SU-DHL-6 (cell line): ENCODE measurements around the gene ATRN.

ENCODE experiments used
- H2AFZ ChIP-seq: fragments of 200-600 bp; sonication (generic); 2 replicates; pipeline ENCODE4 v1.6.1; 2014; ENCODE audit warnings: low read depth, mild to moderate bottlenecking, moderate library complexity, mixed read lengths, antibody characterized with exemption, low read length; ENCODE audit not compliant: severe bottlenecking
- H3F3A ChIP-seq: fragments of 200-600 bp; shearing (Covaris generic); 2 replicates; pipeline ENCODE4 v1.6.0; 2016; ENCODE audit warnings: antibody characterized with exemption, mild to moderate bottlenecking; ENCODE audit not compliant: insufficient read depth
- H3K27ac ChIP-seq: fragments of 200-600 bp; sonication (generic); 2 replicates; pipeline ENCODE4 v1.5.1; 2016; ENCODE audit warnings: low read depth, mild to moderate bottlenecking, low read length, moderate library complexity, mixed read lengths
- H3K27me3 ChIP-seq: fragments of 200-600 bp; sonication (generic), shearing (Covaris generic); 2 replicates; pipeline ENCODE4 v1.6.0; 2014; ENCODE audit warnings: mild to moderate bottlenecking, low read length
- H3K36me3 ChIP-seq: fragments of 200-600 bp; sonication (generic); 2 replicates; pipeline ENCODE4 v1.6.1; 2014; ENCODE audit warnings: mild to moderate bottlenecking, low read length, mixed read lengths
- H3K4me2 ChIP-seq: fragments of 300-600, 200-600 bp; shearing (Covaris generic), sonication (generic); 2 replicates; pipeline ENCODE4 v1.6.0; 2014; ENCODE audit warnings: low read length, low read depth, mild to moderate bottlenecking; ENCODE audit not compliant: poor library complexity, severe bottlenecking
- H3K4me3 ChIP-seq: fragments of 200-600 bp; sonication (generic); 2 replicates; pipeline ENCODE4 v1.5.1; 2014; ENCODE audit warnings: antibody characterized with exemption, low read length, mild to moderate bottlenecking, mixed read lengths; ENCODE audit not compliant: insufficient read depth, poor library complexity, severe bottlenecking
- H3K79me2 ChIP-seq: fragments of 200-600 bp; sonication (generic); 2 replicates; pipeline ENCODE4 v1.6.1; 2014; ENCODE audit warnings: mild to moderate bottlenecking, low read length, moderate library complexity; ENCODE audit not compliant: insufficient read depth
- H3K9ac ChIP-seq: fragments of 200-600 bp; sonication (generic); 2 replicates; pipeline ENCODE4 v1.7.0; 2014; ENCODE audit warnings: mild to moderate bottlenecking, low read length
- H3K9me2 ChIP-seq: fragments of 200-600 bp; sonication (generic); replicated peaks from 2 replicates; pipeline ENCODE4 v1.6.1; 2014; ENCODE audit warnings: low read length; ENCODE audit not compliant: insufficient read depth
- H3K9me3 ChIP-seq: fragments of 200-600 bp; sonication (generic); 2 replicates; pipeline ENCODE4 v1.6.1; 2014; ENCODE audit warnings: low read length, mixed read lengths; ENCODE audit not compliant: insufficient read depth
- H4K20me1 ChIP-seq: fragments of 200-600 bp; sonication (generic); 2 replicates; pipeline ENCODE4 v1.6.1; 2014; ENCODE audit warnings: low read depth, mild to moderate bottlenecking, antibody characterized with exemption, low read length, moderate library complexity, mixed read lengths
- EZH2phosphoT487 ChIP-seq: fragments of 200-600 bp; sonication (generic), shearing (Covaris generic); conservative IDR thresholded peaks from 2 replicates; pipeline ENCODE4 v1.6.1; 2018; ENCODE audit warnings: mild to moderate bottlenecking, antibody characterized with exemption, low read length, moderate library complexity, mixed read lengths
- TF ChIP-seq, protein P1 (sequence below): fragments of 200-600 bp; sonication (generic); IDR thresholded peaks from one replicate; pipeline ENCODE4 v1.5.1; 2017; ENCODE audit warnings: antibody characterized with exemption, mild to moderate bottlenecking, low read length, moderate library complexity; ENCODE audit not compliant: insufficient read depth, poor library complexity, severe bottlenecking

Gene ATRN

DNA sequence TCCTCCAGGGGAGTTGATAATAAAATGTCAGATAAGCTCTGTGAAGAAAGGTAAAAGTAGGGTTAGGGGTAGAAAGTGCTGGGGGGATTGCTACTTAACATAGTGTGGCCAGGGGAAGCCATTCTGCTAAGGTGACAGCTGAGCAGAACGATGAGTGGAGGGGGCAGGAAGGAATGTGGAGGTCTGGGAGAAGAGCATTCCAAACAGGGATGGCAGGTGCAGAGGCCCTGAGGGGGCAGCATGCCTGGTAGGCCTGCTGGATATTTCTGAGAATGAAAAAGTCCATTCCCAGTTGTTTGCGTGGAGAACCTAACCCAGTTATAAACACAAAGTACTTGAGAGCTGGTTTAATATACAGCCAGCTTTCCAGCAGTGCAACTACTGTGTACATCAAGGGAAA lies 183.1 kb downstream of the ATRN start:
- Histone ChIP-seq H3K4me2 (no peak overlapping the region), H3K27me3 (no peaks in the 10 kb centered on the region), H4K20me1 (no peaks in the 10 kb centered on the region), H3K36me3 (no peaks in the 10 kb centered on the region), H3K79me2 (no peaks in the 10 kb centered on the region), H3K27ac (no peak overlapping the region), H3K9me2 (no peaks in the 10 kb centered on the region), H2AFZ (no peak overlapping the region), H3F3A (no peaks in the 10 kb centered on the region), H3K9me3 (no peaks in the 10 kb centered on the region), H3K9ac (no peak overlapping the region), H3K4me3 (no peak overlapping the region)
- TF ChIP-seq EZH2phosphoT487: no peak
- TF ChIP-seq, protein P1, sequence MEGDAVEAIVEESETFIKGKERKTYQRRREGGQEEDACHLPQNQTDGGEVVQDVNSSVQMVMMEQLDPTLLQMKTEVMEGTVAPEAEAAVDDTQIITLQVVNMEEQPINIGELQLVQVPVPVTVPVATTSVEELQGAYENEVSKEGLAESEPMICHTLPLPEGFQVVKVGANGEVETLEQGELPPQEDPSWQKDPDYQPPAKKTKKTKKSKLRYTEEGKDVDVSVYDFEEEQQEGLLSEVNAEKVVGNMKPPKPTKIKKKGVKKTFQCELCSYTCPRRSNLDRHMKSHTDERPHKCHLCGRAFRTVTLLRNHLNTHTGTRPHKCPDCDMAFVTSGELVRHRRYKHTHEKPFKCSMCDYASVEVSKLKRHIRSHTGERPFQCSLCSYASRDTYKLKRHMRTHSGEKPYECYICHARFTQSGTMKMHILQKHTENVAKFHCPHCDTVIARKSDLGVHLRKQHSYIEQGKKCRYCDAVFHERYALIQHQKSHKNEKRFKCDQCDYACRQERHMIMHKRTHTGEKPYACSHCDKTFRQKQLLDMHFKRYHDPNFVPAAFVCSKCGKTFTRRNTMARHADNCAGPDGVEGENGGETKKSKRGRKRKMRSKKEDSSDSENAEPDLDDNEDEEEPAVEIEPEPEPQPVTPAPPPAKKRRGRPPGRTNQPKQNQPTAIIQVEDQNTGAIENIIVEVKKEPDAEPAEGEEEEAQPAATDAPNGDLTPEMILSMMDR: no peak

DNA sequence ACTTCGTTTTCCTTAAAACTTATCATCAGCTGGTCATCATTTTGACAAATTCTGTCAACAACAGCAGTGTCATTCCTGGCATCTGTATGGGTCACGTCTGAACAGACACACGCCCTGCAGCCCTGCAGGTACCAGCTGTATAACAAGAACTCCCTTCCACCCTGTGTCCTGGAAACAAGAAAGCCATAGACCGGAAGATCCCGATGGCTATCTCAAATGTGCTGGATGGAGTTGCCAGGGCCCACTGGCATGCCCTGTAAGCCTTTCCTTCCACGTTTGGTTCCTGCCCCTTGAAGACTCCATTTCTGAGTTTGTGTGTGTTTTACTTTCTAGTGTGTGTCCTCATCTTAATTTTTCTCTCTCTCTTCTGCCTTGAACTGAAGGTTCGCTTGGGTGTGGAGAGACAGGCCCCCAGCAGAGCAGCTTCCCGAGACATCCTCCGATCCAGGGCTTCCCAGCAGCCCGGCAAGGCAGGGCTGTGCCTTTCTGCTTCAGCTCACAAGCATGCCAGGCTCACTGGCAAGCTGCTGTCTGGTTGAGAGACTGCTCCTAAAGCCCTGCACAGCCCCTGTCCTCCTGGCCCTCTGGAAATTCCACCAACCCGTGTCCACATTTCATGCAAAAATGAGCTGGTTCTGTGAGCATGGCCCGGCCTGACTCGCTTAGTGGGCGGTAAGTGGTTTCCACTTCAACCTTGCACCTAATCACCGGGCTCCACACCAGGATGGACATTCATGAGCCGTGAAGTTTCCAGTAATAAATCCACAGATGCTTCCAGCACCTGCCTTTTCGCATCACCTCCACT lies 183.7 kb downstream of the ATRN start:
- H3K27ac ChIP-seq: no peak overlapping the region
- H3K9ac ChIP-seq: no peak overlapping the region
- no peak overlapping the region for H2AFZ ChIP-seq
- H3K9me3 ChIP-seq: no peaks in the 10 kb centered on the region
- H3K79me2 ChIP-seq: no peaks in the 10 kb centered on the region
- TF ChIP-seq EZH2phosphoT487: no peak
- TF ChIP-seq, protein P1: no peak
- no peaks in the 10 kb centered on the region for H3F3A ChIP-seq
- H3K9me2 ChIP-seq: no peaks in the 10 kb centered on the region
- no peak overlapping the region for H3K4me2 ChIP-seq
- H3K36me3 ChIP-seq: no peaks in the 10 kb centered on the region
- H3K27me3 ChIP-seq: no peaks in the 10 kb centered on the region
- no peak overlapping the region for H3K4me3 ChIP-seq
- H4K20me1 ChIP-seq: no peaks in the 10 kb centered on the region

DNA sequence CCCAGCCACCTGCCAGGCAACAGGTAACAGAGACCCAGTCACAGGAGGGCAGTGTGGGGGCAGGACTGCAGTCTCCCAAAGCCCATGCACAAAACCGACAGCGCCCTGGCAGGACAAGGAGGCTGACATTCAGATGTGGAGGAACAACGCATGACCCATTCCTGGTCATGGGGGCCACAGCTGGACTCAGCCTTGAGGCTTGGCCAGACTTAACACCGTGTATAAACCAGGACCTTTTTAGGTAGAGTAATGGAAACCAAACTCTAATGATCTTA lies 184.2 kb downstream of the ATRN start:
- H3K4me2 ChIP-seq: no peak overlapping the region
- TF ChIP-seq, protein P1: no peak
- no peak for TF ChIP-seq EZH2phosphoT487
- H3K36me3 ChIP-seq: no peaks in the 10 kb centered on the region
- no peaks in the 10 kb centered on the region for H3K27me3 ChIP-seq
- no peaks in the 10 kb centered on the region for H4K20me1 ChIP-seq
- H3F3A ChIP-seq: no peaks in the 10 kb centered on the region
- H3K79me2 ChIP-seq: no peaks in the 10 kb centered on the region
- no peaks in the 10 kb centered on the region for H3K9me3 ChIP-seq
- no peaks in the 10 kb centered on the region for H3K9me2 ChIP-seq
- H3K4me3 ChIP-seq: no peak overlapping the region
- no peak overlapping the region for H2AFZ ChIP-seq
- no peak overlapping the region for H3K9ac ChIP-seq
- no peak overlapping the region for H3K27ac ChIP-seq
